HG03571 (cell line): Measurements from ENCODE around the gene ANKRD50.

Experiments used
- ATAC-seq: cut with Tn5 transposase; IDR thresholded peaks from one replicate; pipeline ENCODE4 v1.9.1; 2021; ENCODE audit not compliant: unreplicated experiment

Gene ANKRD50, protein sequence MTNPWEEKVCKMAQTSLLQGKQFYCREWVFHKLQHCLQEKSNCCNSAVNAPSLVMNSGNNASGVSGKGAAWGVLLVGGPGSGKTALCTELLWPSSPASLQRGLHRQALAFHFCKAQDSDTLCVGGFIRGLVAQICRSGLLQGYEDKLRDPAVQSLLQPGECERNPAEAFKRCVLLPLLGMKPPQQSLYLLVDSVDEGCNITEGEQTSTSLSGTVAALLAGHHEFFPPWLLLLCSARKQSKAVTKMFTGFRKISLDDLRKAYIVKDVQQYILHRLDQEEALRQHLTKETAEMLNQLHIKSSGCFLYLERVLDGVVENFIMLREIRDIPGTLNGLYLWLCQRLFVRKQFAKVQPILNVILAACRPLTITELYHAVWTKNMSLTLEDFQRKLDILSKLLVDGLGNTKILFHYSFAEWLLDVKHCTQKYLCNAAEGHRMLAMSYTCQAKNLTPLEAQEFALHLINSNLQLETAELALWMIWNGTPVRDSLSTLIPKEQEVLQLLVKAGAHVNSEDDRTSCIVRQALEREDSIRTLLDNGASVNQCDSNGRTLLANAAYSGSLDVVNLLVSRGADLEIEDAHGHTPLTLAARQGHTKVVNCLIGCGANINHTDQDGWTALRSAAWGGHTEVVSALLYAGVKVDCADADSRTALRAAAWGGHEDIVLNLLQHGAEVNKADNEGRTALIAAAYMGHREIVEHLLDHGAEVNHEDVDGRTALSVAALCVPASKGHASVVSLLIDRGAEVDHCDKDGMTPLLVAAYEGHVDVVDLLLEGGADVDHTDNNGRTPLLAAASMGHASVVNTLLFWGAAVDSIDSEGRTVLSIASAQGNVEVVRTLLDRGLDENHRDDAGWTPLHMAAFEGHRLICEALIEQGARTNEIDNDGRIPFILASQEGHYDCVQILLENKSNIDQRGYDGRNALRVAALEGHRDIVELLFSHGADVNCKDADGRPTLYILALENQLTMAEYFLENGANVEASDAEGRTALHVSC (N-terminal part only)

DNA sequence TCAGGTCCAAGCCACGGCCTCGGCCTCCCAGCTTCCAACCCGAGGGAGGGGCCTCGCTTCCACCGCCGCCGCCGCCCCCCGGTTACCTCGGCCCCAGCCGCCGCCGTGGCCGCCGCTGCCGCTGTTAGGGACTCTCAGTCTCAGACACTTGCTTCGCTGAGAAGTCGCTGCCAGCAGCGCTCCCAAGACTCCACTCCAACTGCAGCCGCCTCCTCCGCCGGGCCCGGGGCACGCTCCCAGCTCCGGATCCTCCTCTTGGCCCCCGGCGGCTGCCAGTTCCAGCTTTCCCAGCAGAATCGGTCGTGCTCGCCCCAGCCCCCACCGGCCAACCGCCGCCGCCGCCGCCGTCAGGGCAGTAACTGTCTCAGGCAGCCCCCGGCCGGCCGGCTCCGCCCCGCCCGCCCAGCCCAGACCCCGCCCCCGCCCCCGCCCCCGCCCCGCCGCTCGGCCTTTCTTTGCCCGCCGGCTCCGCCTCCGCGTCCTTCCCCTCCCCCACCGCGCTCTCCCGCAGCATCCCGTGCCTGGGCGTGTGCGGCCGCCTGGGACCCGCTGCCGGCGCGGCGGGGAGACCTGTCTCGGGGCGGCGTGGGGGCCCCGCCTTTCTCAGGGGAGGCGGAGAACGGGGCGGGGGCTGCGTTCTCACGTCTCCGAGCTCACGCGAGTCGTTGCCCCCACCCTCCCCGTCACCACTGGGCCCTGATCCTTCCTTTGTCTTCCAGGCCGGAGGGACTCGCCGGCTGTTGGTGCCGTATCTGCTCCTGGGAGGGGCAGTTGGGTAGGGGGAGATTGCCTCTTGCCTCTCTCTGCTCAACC, at the start of gene ANKRD50:
ANKRD50 (minus strand) TSS at position 361 of the 813 bp plus-strand sequence. CDS start 2,221 bp downstream, outside the sequence.
- ATAC-seq: peak; percentile 74

GRCh38 chr4:124757126-124757525, 44.6 kb upstream of the ANKRD50 start:
- no peak for ATAC-seq

GRCh38 chr4:124754681-124755080, 42.1 kb upstream of the ANKRD50 start:
- ATAC-seq: no peak

DNA sequence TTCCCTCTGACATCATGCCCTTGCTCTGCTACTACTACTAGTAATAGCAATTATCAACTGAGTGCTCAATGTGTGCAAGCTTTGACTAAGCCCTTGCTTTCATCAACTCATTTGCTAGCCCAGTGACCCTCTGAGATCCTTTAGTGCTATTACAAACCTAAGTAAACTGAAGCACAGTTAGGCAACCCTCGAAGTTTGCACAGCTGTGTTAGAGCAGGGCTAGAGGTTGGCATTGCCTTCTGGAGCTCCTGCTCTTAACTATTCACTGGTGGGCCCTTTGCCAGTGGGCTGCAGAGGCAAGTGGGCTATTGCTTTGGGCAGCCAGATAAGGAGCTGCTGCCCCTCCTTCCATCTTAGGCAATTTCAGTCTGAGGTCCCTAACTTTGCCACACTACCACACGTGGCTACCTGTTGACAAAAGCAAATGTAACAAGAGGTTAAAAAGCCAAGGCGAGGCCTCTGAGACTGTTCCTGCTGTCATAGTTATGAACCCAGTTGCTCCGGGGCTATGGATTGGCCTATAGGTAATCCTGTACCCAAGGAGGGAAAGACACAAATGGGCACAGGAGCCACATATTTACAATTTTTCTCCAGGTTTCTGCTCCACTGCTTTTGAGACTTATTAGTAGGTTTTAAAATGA, 41.5 kb upstream of the ANKRD50 start:
- no peak for ATAC-seq

DNA sequence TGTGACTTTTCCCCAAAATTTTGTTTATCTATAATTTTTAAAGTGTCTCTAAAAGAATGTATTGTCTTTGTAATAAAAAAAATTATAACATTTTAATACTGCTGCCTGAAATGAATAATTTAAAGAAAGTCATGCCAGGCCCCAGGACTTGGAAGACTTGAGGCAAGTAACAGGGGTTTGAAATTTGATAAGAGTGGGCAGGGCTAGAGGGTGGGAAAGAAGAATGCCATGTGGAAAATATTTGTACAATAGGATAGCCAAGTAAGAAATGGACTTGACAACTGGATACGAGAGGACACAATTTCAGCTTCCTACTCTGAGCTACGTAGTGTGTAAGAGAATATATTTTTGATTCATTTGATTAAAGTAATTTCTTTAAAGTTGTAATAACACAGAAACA, 36.9 kb upstream of the ANKRD50 start:
- no peak for ATAC-seq

GRCh38 chr4:124748965-124749364, 36.4 kb upstream of the ANKRD50 start:
- ATAC-seq: no peak

- ATAC-seq: no peak
Measured at GRCh38 chr4:124745985-124746801, 33.7 kb upstream of the ANKRD50 start.

DNA sequence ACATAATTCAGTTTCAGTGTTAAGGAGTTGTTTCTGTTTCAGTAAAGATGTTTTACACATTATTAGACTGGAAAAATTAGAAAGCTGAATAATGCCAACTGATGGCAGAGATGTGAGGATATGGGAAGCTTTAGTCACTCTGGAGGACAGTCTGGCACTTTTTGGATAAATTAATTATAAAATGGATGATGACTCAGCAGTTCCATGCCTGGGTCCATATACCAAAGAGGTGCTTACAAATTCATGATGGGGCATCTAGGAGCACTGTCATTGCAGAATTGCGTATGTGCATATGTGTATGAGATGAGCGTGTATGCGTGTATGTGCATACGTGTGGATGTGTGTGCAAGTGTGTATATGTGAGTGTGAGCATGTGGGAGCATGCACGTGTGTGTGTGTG, 31.2 kb upstream of the ANKRD50 start:
- no peak for ATAC-seq

DNA sequence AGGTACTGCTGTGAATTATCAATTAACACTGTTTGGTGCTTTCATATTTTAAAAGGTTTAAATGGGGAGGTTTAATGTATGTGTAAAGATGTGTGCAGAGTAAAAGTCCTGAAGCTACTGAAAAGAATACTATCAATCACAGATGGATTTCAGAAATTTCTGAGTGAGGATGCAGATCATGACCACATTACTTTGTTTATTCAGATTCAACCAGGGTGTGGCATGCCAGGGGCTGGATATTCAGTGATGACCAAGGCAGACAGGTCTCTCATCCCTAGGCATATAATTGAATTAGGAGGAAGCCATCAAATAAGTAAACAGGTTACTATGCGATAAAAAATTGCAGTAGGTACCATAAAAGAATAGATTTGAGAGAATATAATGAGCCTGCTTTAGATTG, 28.0 kb upstream of the ANKRD50 start:
- no peak for ATAC-seq

DNA sequence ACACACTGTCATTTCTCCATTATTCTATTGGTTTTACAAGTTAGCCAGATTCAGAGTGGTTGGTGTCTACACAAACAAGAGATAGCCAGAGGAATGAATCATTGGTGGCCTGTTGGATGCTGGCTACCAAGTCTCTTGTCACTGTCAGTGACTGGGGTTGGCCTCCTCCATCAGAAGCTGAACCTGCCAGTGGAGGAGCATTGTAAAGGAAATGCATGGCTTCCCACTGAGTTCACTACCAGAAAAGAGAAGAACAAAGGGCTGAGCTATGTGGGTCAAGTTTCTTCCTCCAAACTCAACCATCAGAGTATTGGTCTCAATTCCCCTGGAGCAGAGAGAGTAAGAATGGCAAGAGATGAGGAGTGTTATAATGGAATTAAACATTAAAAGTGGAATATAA, 26.5 kb upstream of the ANKRD50 start:
- ATAC-seq: no peak

DNA sequence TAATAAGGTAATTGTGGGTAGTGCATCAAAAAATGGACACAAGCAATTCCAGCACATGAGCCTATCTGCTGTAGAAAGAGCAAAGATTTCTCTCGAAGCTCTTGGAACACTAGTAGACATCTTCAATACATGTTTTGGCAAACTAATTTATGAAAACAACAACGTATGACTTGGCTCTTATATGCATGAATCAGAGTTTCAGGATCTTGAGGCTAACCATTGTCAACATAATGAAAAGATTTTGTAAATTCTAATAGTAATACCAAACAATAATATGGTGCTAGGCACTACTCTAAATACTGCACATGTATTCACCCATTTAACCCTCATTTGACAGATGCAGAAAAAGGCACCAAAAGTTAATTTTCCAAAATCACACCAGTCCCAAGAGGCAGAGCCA, 25.1 kb upstream of the ANKRD50 start:
- ATAC-seq: no peak

GRCh38 chr4:124736526-124736925, 24.0 kb upstream of the ANKRD50 start:
- no peak for ATAC-seq

GRCh38 chr4:124727331-124727890, 14.9 kb upstream of the ANKRD50 start:
- ATAC-seq: no peak

DNA sequence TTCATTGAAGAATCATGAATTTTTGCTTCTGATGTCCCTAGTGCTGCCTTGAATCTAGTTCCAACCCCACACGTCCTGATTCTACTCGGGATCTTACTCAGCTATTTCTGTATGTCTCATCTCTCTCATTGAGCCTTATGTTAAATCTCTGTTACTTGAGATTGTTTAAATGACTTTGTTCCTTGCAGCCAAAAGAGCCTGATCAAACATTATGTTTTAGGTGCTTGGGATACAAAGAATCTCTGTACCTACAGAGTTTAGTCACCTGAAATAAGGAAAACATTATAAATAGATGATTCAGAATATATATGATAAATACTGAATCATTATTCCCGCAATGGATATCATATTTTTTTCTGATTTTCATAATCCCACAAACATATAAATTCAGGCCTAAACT, 13.7 kb upstream of the ANKRD50 start:
- no peak for ATAC-seq

DNA sequence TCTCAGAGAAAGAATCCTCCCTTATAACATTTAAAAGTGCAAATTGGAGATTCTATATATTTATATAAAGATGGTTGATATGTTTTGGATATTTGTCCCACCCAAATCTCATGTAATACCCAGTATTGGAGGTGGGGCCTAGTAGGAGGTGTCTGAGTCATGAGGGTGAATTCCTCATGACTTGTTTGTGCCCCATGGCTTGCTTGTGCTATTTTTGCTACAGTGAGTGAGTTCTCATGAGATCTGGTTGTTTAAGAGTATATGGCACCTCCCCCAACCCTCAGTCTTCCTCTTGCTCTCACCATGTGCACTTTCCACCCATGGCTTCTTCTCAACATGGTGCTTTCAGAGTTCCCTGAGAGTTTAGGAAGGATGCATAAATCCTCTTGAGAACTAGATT, 9.5 kb upstream of the ANKRD50 start:
- no peak for ATAC-seq

DNA sequence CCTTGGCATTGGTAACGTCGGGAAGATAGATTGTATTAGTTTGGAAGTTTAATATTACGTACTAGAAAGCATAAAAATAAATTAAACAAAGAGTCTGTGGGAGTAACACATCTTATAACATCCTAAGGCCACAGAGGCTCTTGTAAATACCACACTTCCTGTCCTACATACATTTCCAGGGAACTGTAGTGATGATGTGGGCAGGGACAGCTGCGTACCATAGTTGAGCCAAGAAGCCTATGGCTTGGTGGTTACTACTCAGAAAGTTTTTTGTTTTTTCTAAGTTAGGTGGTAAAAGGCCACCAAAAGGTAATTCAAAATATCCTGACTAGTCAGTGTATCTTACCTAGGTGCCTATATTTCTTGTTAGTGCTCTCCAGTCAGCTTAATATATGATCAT, 4.6 kb upstream of the ANKRD50 start:
- ATAC-seq: no peak

GRCh38 chr4:124713185-124713592, 657 bp upstream of the ANKRD50 start:
- peak; percentile 38 for ATAC-seq

DNA sequence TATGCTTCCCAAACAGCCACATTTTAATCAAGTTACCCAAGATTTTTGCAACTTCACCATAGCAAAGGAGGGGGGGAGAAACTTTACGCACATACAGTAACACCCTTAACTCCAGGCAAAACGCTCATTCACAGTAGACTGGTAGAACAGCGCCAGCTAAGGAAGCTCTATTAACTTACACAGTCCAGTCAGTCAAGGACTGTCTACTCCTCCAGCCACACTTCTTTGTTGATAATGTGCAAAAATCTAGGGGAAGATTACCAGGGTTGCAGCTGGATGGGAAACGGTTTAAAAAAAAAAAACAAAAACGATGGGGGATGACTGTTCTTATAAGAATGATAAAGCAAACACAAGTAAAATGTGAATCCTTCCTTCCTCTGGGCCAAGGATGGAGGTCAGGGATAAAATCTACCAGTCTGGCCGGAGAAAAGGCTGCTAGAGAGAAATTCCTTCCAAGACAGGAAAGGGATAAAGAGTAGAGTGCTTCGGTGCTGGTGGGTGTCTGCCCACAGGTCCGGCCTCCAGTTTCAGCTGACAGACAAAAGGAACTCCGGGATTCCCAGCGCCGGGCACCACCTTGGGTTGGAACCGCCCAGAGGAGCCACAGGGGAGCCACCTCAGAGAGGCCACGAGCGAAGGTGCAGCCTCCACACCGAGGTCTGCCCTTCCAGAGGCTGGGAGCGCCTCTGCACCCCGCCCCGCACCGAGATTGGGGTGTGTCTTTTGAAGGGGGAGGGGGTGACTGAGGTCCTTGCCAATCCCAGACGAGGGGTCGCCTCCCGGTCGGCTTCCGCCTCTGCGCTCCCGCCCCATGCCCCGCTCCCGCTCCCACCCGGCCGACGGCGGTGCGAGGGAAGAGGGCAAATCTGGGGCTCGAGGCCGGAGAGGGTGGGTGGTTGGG, 811 bp downstream of the ANKRD50 start:
- ATAC-seq: peak; percentile 18
